ENCODE results near the gene ZNF385D.

- TF ChIP-seq CTCF (IDR thresholded peaks at IDR 0.05): no peak
- TF ChIP-seq POLR2AphosphoS5 (IDR thresholded peaks at IDR 0.05): no peak
These were observed 317.3 kb downstream of the ZNF385D start for GRCh38 chr3:21433751-21434150.
